Nephron (organoid): ENCODE measurements around the gene CKMT1B.
"Not testable (repeated sequence)": the region's sequence is repeated elsewhere in the genome, so short reads cannot be mapped to it uniquely, and the experiment has no call there.

ENCODE experiments used
- H3K27ac Mint-ChIP-seq, 3 experiments: 2 replicates each; pipeline ENCODE4 v1.8.0; 2020; ENCODE audit warnings: mixed read lengths in 3 of 3, mild to moderate bottlenecking in 2 of 3, moderate library complexity in 1 of 3
- H3K27me3 Mint-ChIP-seq: 2 replicates; pipeline ENCODE4 v1.8.0; 2021; ENCODE audit warnings: low read depth, mild to moderate bottlenecking, moderate library complexity, mixed read lengths
- H3K36me3 Mint-ChIP-seq: 2 replicates; pipeline ENCODE4 v1.8.0; 2020; ENCODE audit warnings: low read depth, mixed read lengths
- H3K4me1 Mint-ChIP-seq: 2 replicates; pipeline ENCODE4 v1.8.0; 2020; ENCODE audit warnings: mixed read lengths
- H3K4me3 Mint-ChIP-seq, 3 experiments: 2 replicates each; pipeline ENCODE4 v1.8.0; 2020; ENCODE audit warnings: mild to moderate bottlenecking in 3 of 3, mixed read lengths in 3 of 3, moderate library complexity in 2 of 3
- H3K9me3 Mint-ChIP-seq: 2 replicates; pipeline ENCODE4 v1.8.0; 2020; ENCODE audit warnings: mixed read lengths
- CTCF ChIP-seq, 3 experiments: fragments of 200-600 bp; sonication (generic); IDR thresholded peaks; one replicate each; pipeline ENCODE4 v1.5.0; 2021; ENCODE audit warnings: antibody characterized with exemption in 3 of 3; ENCODE audit not compliant: unreplicated experiment in 3 of 3

CKMT1B gene

GRCh38 chr15:43552986-43553385, 40.8 kb upstream of the CKMT1B start:
- Mint-ChIP-seq H3K27me3 (peaks cover 3% of the 10 kb centered on the region), H3K4me1 (no peaks in the 10 kb centered on the region), H3K9me3 (no peaks in the 10 kb centered on the region), H3K4me3 (no peak overlapping the region), H3K36me3 (peaks cover 22% of the 10 kb centered on the region), H3K27ac (no peak overlapping the region)
- no peak for TF ChIP-seq CTCF (IDR thresholded peaks at IDR 0.05; ENCODE audit: unreplicated experiment in 3 of 3)

GRCh38 chr15:43562753-43563152, 31.1 kb upstream of the CKMT1B start:
- H3K36me3 Mint-ChIP-seq, H3K4me1 Mint-ChIP-seq, H3K4me3 Mint-ChIP-seq, H3K27ac Mint-ChIP-seq, H3K27me3 Mint-ChIP-seq, H3K9me3 Mint-ChIP-seq: not testable (repeated sequence)

GRCh38 chr15:43563793-43564192, 30.0 kb upstream of the CKMT1B start:
- not testable (repeated sequence) for H3K9me3 Mint-ChIP-seq, H3K27me3 Mint-ChIP-seq, H3K36me3 Mint-ChIP-seq, H3K4me1 Mint-ChIP-seq, H3K27ac Mint-ChIP-seq, H3K4me3 Mint-ChIP-seq

- not testable (repeated sequence) for H3K4me3 Mint-ChIP-seq, H3K27me3 Mint-ChIP-seq, H3K27ac Mint-ChIP-seq, H3K36me3 Mint-ChIP-seq, H3K9me3 Mint-ChIP-seq, H3K4me1 Mint-ChIP-seq
Observed at GRCh38 chr15:43566615-43567014, 27.2 kb upstream of the CKMT1B start.

GRCh38 chr15:43574607-43575006, 19.2 kb upstream of the CKMT1B start:
- not testable (repeated sequence) for H3K27me3 Mint-ChIP-seq, H3K9me3 Mint-ChIP-seq, H3K27ac Mint-ChIP-seq, H3K4me1 Mint-ChIP-seq, H3K36me3 Mint-ChIP-seq, H3K4me3 Mint-ChIP-seq

- not testable (repeated sequence) for H3K9me3 Mint-ChIP-seq, H3K27ac Mint-ChIP-seq, H3K27me3 Mint-ChIP-seq, H3K4me1 Mint-ChIP-seq, H3K4me3 Mint-ChIP-seq, H3K36me3 Mint-ChIP-seq
Observed at GRCh38 chr15:43589778-43590466, 3.9 kb upstream of the CKMT1B start, which contains the start of gene PPIP5K1. TSS of gene PPIP5K1 (minus strand) at chr15:43590208. CDS start at chr15:43584504, 5,704 bp downstream.

GRCh38 chr15:43592841-43593240, 986 bp upstream of the CKMT1B start:
- not testable (repeated sequence) for H3K36me3 Mint-ChIP-seq, H3K27ac Mint-ChIP-seq, H3K9me3 Mint-ChIP-seq, H3K4me1 Mint-ChIP-seq, H3K4me3 Mint-ChIP-seq
- peaks cover 13% of the 10 kb centered on the region for H3K27me3 Mint-ChIP-seq

- not testable (repeated sequence) for H3K4me3 Mint-ChIP-seq, H3K36me3 Mint-ChIP-seq, H3K27ac Mint-ChIP-seq, H3K9me3 Mint-ChIP-seq, H3K4me1 Mint-ChIP-seq
- H3K27me3 Mint-ChIP-seq = peaks cover 42% of the 10 kb centered on the region
Observed at GRCh38 chr15:43599131-43599530, 5.3 kb downstream of the CKMT1B start.

- H3K9me3 Mint-ChIP-seq, H3K36me3 Mint-ChIP-seq, H3K27ac Mint-ChIP-seq, H3K4me1 Mint-ChIP-seq, H3K4me3 Mint-ChIP-seq: not testable (repeated sequence)
- peaks cover 48% of the 10 kb centered on the region for H3K27me3 Mint-ChIP-seq
Observed at GRCh38 chr15:43600200-43600599, 6.4 kb downstream of the CKMT1B start.

GRCh38 chr15:43602233-43602632, 8.4 kb downstream of the CKMT1B start:
- not testable (repeated sequence) for H3K9me3 Mint-ChIP-seq, H3K4me1 Mint-ChIP-seq, H3K27ac Mint-ChIP-seq, H3K36me3 Mint-ChIP-seq, H3K4me3 Mint-ChIP-seq
- H3K27me3 Mint-ChIP-seq = peaks cover 42% of the 10 kb centered on the region

GRCh38 chr15:43617750-43618149, 23.9 kb downstream of the CKMT1B start:
- not testable (repeated sequence) for H3K4me1 Mint-ChIP-seq, H3K27ac Mint-ChIP-seq, H3K4me3 Mint-ChIP-seq, H3K36me3 Mint-ChIP-seq, H3K9me3 Mint-ChIP-seq
- peaks cover 13% of the 10 kb centered on the region for H3K27me3 Mint-ChIP-seq

GRCh38 chr15:43618700-43619099, 24.9 kb downstream of the CKMT1B start, which contains the start of gene STRC:
TSS of gene STRC (minus strand) at chr15:43618800. CDS start at chr15:43618722, 78 bp downstream.
- H3K27ac Mint-ChIP-seq, H3K36me3 Mint-ChIP-seq, H3K4me3 Mint-ChIP-seq, H3K4me1 Mint-ChIP-seq, H3K9me3 Mint-ChIP-seq: not testable (repeated sequence)
- peaks cover 16% of the 10 kb centered on the region for H3K27me3 Mint-ChIP-seq

- not testable (repeated sequence) for H3K27ac Mint-ChIP-seq, H3K9me3 Mint-ChIP-seq, H3K4me3 Mint-ChIP-seq, H3K4me1 Mint-ChIP-seq, H3K36me3 Mint-ChIP-seq
- H3K27me3 Mint-ChIP-seq = peaks cover 22% of the 10 kb centered on the region
Observed at GRCh38 chr15:43622068-43622799, 28.4 kb downstream of the CKMT1B start.
